ENCODE data around the gene PDLIM4. TPM values are rescaled to one million over a fixed set of nuclear protein-coding genes. Genes with fewer than 3 reads are reported as not detected.

PDLIM4 gene
- total and polyA plus RNA-seq, 2 experiments from 2014 or later, result 25.2 to 31.8 TPM

DNA sequence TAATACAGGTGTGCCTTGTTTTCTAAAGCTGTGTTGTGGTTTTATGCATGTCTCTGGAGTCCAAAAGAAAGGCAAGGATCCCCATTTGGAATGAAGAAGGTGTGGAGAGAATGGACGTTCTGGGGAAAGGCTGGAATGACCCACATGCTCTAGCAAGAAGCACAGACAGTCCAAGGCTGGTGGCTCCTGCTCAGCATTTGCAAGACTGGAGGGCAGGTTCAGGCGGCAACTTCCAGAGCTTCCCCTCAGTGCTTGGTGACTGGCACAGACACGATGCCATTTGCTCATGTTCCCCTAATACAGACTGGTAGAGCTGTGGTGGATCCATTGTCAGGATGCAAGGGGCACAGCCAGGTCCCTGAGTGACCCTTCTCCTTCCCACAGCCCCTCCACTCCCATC is 44.9 kb downstream of the PDLIM4 start:
- TF ChIP-seq ZNF114 (CRISPR knock-in tag; IDR thresholded peaks at IDR 0.05), result no peak
- TF ChIP-seq, protein P1, sequence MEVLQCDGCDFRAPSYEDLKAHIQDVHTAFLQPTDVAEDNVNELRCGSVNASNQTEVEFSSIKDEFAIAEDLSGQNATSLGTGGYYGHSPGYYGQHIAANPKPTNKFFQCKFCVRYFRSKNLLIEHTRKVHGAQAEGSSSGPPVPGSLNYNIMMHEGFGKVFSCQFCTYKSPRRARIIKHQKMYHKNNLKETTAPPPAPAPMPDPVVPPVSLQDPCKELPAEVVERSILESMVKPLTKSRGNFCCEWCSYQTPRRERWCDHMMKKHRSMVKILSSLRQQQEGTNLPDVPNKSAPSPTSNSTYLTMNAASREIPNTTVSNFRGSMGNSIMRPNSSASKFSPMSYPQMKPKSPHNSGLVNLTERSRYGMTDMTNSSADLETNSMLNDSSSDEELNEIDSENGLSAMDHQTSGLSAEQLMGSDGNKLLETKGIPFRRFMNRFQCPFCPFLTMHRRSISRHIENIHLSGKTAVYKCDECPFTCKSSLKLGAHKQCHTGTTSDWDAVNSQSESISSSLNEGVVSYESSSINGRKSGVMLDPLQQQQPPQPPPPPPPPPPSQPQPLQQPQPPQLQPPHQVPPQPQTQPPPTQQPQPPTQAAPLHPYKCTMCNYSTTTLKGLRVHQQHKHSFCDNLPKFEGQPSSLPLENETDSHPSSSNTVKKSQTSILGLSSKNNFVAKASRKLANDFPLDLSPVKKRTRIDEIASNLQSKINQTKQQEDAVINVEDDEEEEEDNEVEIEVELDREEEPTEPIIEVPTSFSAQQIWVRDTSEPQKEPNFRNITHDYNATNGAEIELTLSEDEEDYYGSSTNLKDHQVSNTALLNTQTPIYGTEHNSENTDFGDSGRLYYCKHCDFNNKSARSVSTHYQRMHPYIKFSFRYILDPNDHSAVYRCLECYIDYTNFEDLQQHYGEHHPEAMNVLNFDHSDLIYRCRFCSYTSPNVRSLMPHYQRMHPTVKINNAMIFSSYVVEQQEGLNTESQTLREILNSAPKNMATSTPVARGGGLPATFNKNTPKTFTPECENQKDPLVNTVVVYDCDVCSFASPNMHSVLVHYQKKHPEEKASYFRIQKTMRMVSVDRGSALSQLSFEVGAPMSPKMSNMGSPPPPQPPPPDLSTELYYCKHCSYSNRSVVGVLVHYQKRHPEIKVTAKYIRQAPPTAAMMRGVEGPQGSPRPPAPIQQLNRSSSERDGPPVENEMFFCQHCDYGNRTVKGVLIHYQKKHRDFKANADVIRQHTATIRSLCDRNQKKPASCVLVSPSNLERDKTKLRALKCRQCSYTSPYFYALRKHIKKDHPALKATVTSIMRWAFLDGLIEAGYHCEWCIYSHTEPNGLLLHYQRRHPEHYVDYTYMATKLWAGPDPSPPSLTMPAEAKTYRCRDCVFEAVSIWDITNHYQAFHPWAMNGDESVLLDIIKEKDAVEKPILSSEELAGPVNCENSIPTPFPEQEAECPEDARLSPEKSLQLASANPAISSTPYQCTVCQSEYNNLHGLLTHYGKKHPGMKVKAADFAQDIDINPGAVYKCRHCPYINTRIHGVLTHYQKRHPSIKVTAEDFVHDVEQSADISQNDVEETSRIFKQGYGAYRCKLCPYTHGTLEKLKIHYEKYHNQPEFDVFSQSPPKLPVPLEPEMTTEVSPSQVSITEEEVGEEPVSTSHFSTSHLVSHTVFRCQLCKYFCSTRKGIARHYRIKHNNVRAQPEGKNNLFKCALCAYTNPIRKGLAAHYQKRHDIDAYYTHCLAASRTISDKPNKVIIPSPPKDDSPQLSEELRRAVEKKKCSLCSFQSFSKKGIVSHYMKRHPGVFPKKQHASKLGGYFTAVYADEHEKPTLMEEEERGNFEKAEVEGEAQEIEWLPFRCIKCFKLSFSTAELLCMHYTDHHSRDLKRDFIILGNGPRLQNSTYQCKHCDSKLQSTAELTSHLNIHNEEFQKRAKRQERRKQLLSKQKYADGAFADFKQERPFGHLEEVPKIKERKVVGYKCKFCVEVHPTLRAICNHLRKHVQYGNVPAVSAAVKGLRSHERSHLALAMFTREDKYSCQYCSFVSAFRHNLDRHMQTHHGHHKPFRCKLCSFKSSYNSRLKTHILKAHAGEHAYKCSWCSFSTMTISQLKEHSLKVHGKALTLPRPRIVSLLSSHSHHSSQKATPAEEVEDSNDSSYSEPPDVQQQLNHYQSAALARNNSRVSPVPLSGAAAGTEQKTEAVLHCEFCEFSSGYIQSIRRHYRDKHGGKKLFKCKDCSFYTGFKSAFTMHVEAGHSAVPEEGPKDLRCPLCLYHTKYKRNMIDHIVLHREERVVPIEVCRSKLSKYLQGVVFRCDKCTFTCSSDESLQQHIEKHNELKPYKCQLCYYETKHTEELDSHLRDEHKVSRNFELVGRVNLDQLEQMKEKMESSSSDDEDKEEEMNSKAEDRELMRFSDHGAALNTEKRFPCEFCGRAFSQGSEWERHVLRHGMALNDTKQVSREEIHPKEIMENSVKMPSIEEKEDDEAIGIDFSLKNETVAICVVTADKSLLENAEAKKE (CRISPR knock-in tag; IDR thresholded peaks at IDR 0.05), result no peak
- no peak for TF ChIP-seq CREB1 (CRISPR knock-in tag; IDR thresholded peaks at IDR 0.05; ENCODE audit: low read depth)
- no peak for TF ChIP-seq STAT1 (IDR thresholded peaks at IDR 0.05; ENCODE audit: unreplicated experiment)
- TF ChIP-seq POLR2AphosphoS5 (IDR thresholded peaks at IDR 0.05; ENCODE audit: low read depth), result no peak
- TF ChIP-seq EZH2phosphoT487 (IDR thresholded peaks at IDR 0.05; ENCODE audit: unreplicated experiment), result no peak
- TF ChIP-seq ZNF331 (CRISPR knock-in tag; IDR thresholded peaks at IDR 0.05; ENCODE audit: low read depth), result no peak
- no peak for TF ChIP-seq EZH2 (IDR thresholded peaks at IDR 0.05; ENCODE audit: low read depth, unreplicated experiment)
- TF ChIP-seq, protein P2, sequence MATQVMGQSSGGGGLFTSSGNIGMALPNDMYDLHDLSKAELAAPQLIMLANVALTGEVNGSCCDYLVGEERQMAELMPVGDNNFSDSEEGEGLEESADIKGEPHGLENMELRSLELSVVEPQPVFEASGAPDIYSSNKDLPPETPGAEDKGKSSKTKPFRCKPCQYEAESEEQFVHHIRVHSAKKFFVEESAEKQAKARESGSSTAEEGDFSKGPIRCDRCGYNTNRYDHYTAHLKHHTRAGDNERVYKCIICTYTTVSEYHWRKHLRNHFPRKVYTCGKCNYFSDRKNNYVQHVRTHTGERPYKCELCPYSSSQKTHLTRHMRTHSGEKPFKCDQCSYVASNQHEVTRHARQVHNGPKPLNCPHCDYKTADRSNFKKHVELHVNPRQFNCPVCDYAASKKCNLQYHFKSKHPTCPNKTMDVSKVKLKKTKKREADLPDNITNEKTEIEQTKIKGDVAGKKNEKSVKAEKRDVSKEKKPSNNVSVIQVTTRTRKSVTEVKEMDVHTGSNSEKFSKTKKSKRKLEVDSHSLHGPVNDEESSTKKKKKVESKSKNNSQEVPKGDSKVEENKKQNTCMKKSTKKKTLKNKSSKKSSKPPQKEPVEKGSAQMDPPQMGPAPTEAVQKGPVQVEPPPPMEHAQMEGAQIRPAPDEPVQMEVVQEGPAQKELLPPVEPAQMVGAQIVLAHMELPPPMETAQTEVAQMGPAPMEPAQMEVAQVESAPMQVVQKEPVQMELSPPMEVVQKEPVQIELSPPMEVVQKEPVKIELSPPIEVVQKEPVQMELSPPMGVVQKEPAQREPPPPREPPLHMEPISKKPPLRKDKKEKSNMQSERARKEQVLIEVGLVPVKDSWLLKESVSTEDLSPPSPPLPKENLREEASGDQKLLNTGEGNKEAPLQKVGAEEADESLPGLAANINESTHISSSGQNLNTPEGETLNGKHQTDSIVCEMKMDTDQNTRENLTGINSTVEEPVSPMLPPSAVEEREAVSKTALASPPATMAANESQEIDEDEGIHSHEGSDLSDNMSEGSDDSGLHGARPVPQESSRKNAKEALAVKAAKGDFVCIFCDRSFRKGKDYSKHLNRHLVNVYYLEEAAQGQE (IDR thresholded peaks at IDR 0.05; ENCODE audit: unreplicated experiment), result no peak
- TF ChIP-seq, protein P3, sequence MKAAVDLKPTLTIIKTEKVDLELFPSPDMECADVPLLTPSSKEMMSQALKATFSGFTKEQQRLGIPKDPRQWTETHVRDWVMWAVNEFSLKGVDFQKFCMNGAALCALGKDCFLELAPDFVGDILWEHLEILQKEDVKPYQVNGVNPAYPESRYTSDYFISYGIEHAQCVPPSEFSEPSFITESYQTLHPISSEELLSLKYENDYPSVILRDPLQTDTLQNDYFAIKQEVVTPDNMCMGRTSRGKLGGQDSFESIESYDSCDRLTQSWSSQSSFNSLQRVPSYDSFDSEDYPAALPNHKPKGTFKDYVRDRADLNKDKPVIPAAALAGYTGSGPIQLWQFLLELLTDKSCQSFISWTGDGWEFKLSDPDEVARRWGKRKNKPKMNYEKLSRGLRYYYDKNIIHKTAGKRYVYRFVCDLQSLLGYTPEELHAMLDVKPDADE (IDR thresholded peaks at IDR 0.05), result no peak
- TF ChIP-seq, protein P4, sequence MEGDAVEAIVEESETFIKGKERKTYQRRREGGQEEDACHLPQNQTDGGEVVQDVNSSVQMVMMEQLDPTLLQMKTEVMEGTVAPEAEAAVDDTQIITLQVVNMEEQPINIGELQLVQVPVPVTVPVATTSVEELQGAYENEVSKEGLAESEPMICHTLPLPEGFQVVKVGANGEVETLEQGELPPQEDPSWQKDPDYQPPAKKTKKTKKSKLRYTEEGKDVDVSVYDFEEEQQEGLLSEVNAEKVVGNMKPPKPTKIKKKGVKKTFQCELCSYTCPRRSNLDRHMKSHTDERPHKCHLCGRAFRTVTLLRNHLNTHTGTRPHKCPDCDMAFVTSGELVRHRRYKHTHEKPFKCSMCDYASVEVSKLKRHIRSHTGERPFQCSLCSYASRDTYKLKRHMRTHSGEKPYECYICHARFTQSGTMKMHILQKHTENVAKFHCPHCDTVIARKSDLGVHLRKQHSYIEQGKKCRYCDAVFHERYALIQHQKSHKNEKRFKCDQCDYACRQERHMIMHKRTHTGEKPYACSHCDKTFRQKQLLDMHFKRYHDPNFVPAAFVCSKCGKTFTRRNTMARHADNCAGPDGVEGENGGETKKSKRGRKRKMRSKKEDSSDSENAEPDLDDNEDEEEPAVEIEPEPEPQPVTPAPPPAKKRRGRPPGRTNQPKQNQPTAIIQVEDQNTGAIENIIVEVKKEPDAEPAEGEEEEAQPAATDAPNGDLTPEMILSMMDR (conservative IDR thresholded peaks at IDR 0.05; ENCODE audit: low read depth in 2 of 2), result no peak
- no peak for TF ChIP-seq NANOG (IDR thresholded peaks at IDR 0.05; ENCODE audit: borderline replicate concordance)
- no peak for TF ChIP-seq JUNB (IDR thresholded peaks at IDR 0.05; ENCODE audit: unreplicated experiment)
- H3K9me3 Mint-ChIP-seq, result no peaks in the 10 kb centered on the region
- Histone ChIP-seq H3K27ac (ENCODE audit: low read depth) (no peak overlapping the region), H4K20me1 (replicated peaks; ENCODE audit: insufficient read depth) (no peaks in the 10 kb centered on the region), H3K4me2 (no peak overlapping the region), H3F3A (replicated peaks; ENCODE audit: low read depth) (no peaks in the 10 kb centered on the region), H3K36me3 (ENCODE audit: insufficient read depth) (no peaks in the 10 kb centered on the region), H3K27me3 (ENCODE audit: insufficient read depth) (no peaks in the 10 kb centered on the region), H2AFZ (no peak overlapping the region), H3K4me3 (no peak overlapping the region), H3K9me2 (ENCODE audit: insufficient read depth) (no peaks in the 10 kb centered on the region; the same call in 1 of the 2 replicates), H3K4me1 (ENCODE audit: insufficient read depth) (no peaks in the 10 kb centered on the region), H3K79me2 (replicated peaks; ENCODE audit: insufficient read depth) (no peaks in the 10 kb centered on the region)
- DNase-seq (ENCODE audit: low spot score), result no peak
- H3K4me1 Mint-ChIP-seq, result peaks cover 6% of the 10 kb centered on the region; the same call in 2 of the 3 replicates
- ATAC-seq, result no peak
- peaks cover 5% of the 10 kb centered on the region for H3K27me3 Mint-ChIP-seq (ENCODE audit: insufficient read depth, low read depth, poor library complexity)
- H3K4me3 Mint-ChIP-seq, result no peak overlapping the region
- no peaks in the 10 kb centered on the region for H3K36me3 Mint-ChIP-seq (ENCODE audit: low read depth)
- no peak overlapping the region for H3K27ac Mint-ChIP-seq

Measured in GM23338 (cell line).